Muscle of back (tissue), 11 donors: ENCODE data around the gene IFNL3. TPM values are rescaled to one million over a fixed set of nuclear protein-coding genes. Genes with fewer than 3 reads are reported as not detected.
A peak's percentile ranks its signal among the peaks of the same experiment; 100 is the strongest.
"Not testable (repeated sequence)": the region's sequence is repeated elsewhere in the genome, so short reads cannot be mapped to it uniquely, and the experiment has no call there.

ENCODE experiments used
- DNase-seq, 3 donors: peaks; one replicate each; pipeline versions ENCODE4 v3.0.0 to v3.0.0-alpha.2; 2013
- polyA plus RNA-seq, 10 donors: library from polyadenylated mRNA; unstranded; fragments of 120-200 nt; gene quantifications; one replicate each; pipeline ENCODE4 v1.2.1, GENCODE V29; 2013; ENCODE audit not compliant: insufficient read length in 10 of 10

IFNL3 gene
- polyA plus RNA-seq, 10 donors = not detected

- DNase-seq = no peak
Observed at GRCh38 chr19:39218230-39219007, 26.4 kb downstream of the IFNL3 start.

DNA sequence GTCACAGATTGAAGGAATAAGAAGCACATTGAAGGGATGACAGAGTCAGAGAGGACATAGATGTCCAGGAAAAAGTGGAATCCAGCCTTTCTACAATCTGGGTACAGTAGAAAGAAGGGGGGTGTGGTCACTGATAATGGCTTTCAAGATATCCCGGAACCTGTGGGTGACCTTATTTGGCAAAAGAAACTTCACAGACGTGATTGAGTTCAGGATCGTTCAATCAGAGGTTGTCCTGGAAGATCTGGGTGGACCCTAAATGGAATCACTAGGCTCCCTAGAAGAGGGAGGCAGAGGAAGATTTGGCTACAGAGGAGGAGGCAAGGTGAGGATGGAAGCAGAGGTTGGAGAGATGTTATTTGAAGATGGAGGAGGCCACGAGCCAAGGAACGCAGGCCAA is 27.7 kb downstream of the IFNL3 start:
- no peak for DNase-seq

DNA sequence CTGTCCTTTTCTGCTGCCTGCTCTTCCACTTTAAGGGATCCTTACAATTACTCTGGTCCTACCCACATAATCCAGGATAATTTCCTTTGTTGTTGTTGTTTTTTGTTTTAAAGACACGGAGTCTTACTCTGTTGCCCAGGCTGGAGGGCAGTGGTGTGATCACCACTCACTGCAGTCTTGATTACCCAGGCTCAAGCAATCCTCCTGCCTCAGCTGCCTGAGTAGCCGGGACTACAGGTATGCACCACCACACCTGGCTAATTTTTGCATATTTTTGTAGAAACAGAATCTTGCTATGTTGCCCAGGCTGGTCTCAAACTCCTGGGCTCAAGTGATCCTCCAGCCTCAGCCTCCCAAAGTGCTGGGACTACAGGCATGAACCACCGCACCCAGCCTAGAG is 29.5 kb downstream of the IFNL3 start:
- not testable (repeated sequence) for DNase-seq

DNA sequence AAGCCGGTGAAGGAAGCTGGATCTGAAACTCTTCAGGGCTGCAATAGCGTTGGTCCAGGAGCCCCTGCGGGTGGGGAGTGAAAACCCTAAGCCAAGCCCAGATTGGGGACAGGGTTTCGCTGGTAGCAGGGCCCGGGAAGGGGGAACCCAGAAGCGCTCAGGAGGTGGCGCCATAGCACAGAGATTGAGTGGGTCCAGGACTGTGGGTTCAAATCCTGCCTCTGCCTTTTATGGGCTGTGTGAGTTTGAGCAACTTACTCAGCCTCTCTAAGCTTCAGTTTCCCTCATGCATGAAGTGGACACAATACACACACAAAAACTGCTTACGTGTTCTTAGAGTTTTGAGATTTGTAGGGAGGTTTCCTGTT is 32.4 kb downstream of the IFNL3 start:
- DNase-seq = no peak

GRCh38 chr19:39211731-39212374 is 33.0 kb downstream of the IFNL3 start:
- DNase-seq = no peak

GRCh38 chr19:39209196-39209595 is 35.6 kb downstream of the IFNL3 start:
- DNase-seq = no peak

GRCh38 chr19:39208175-39208795 is 36.5 kb downstream of the IFNL3 start:
- DNase-seq = no peak

DNA sequence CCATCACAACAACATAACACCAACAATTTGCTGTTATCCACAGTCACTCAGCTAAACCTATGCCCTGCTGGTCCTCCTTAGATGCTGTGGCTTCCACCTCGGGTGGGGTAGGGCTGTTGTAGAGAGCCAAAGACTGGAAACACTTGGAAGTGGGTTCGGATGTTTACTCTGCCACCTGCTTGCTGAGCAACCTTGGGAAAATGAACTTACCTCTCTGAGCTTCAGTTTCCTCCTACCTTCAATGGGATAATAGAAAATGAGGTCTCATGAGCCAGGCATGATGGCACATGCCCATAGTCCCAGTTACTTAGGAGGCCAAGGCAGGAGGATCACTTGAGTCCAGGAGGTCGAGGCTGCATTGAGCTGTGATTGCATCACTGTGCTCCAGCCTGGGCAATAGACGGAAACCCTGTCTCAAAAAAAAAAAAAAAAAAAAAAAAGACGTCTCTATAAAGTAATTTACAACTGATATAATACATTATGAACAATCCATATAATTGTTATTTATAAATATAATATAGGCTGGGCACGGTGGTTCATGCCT is 37.4 kb downstream of the IFNL3 start:
- no peak for DNase-seq

DNA sequence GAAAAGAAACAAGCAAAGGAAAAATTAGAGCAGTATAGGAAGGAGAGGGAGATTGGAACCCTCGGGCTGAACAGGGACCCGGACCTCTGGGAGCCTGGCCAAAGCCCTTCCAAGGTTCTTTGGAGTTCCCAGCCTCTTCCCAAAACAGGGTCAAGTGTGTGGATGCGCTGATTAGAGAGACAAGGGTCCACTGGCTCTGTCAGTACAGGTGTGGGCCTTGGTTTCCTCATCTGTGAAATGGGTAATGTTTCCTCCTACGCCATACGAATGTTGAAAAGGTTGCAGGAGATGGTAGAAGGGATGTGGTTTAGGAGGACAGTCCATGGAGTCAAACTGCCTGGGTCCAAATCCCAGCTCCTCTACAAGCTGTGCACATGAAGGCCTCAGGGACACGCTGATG is 38.7 kb downstream of the IFNL3 start:
- no peak for DNase-seq

DNA sequence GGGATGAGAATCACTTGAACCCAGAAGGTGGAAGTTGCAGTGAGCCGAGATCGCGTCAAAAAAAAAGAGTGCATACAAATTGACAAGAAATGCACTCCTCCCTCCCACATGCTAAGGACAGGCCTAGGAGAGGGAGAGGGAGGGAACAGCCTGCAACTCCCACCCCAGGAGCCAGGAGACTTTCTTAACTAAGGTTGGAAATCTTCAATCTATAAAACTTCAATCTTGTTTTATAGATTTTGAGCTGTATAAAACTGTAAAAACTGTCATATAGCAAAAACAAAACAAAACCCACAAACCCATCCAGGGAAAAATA is 39.4 kb downstream of the IFNL3 start:
- no peak for DNase-seq

GRCh38 chr19:39203372-39204341 is 41.1 kb downstream of the IFNL3 start, which contains the start of gene SYCN:
Gene SYCN (minus strand): TSS chr19:39204263. CDS start chr19:39204254, 9 bp downstream.
- no peak for DNase-seq

GRCh38 chr19:39202998-39203355 is 41.8 kb downstream of the IFNL3 start:
- no peak for DNase-seq

GRCh38 chr19:39200803-39201115 is 44.0 kb downstream of the IFNL3 start:
- no peak for DNase-seq

GRCh38 chr19:39200066-39200802 is 44.6 kb downstream of the IFNL3 start:
- DNase-seq = no peak

- peak; percentile 6 to 67 (median 26) for DNase-seq
Observed at GRCh38 chr19:39199025-39199424, 45.8 kb downstream of the IFNL3 start.

DNA sequence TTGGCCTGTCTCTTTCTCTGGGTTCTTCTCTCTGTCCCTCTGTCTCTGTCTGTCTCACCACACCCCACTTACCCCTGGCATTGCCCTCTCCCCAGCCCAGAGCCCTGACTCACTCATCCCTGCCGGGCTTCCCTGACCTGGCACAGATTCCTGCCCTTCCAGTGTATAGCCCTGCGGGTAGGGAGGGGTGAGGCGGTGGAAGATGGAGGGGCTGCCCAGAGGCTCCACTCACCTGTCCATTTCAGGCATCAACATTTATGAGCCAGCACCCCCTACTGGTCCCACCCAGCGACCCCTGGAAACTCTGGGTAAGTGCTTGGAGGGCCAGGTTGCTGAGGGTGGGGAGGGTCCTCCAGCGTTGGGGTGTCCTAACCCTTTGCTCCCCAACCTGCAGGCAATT is 47.0 kb downstream of the IFNL3 start:
- no peak for DNase-seq

DNA sequence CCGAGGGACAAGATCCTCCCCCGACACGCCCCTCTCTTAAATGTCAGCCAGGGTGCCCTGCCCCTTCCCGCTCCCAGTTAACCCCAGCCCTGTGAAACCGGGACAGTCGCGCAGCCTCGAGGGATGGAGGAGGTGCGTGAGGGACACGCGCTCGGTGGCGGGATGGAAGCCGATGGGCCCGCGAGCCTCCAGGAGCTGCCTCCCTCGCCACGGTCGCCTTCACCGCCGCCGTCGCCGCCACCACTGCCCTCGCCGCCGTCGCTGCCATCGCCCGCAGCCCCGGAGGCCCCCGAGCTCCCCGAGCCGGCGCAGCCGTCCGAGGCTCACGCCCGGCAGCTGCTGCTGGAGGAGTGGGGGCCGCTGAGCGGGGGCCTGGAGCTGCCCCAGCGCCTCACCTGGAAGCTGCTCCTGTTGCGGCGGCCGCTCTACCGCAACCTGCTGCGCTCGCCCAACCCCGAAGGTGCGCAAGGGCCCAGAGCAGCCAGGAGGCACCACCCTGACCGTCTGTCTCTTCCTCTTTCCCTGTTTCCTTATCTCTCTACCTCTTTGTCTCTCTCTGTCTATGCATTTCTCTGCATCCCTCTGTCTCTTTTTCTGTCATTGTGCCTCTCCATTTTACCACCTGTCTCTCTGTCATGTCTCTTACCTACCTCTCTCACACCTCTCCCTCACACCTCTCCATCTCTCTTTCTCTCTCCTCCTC is 47.8 kb downstream of the IFNL3 start, which contains the start of gene NCCRP1:
NCCRP1 (plus strand) TSS at position 105 of the 703 bp plus-strand sequence; CDS start at position 124, 19 bp downstream.
- no peak for DNase-seq

- DNase-seq = no peak
Observed at GRCh38 chr19:39196320-39196719, 48.5 kb downstream of the IFNL3 start.

- no peak for DNase-seq
Observed at GRCh38 chr19:39195755-39196154, 49.1 kb downstream of the IFNL3 start.

- DNase-seq = no peak
Observed at GRCh38 chr19:39194832-39195542, 49.8 kb downstream of the IFNL3 start.
